ENCODE data around the gene DISP2.

DISP2 gene

GRCh38 chr15:40427188-40427587 is 69.2 kb downstream of the DISP2 start:
- ChIA-PET CTCF (no interaction called here), POLR2A (no interaction called here)
- no peak for DNase-seq (ENCODE audit: extremely low spot score)
- TF ChIP-seq NFRKB (IDR thresholded peaks at IDR 0.05) (no peak), ARNT (IDR thresholded peaks at IDR 0.05) (no peak), ZNF384 (IDR thresholded peaks at IDR 0.05) (no peak)

DNA sequence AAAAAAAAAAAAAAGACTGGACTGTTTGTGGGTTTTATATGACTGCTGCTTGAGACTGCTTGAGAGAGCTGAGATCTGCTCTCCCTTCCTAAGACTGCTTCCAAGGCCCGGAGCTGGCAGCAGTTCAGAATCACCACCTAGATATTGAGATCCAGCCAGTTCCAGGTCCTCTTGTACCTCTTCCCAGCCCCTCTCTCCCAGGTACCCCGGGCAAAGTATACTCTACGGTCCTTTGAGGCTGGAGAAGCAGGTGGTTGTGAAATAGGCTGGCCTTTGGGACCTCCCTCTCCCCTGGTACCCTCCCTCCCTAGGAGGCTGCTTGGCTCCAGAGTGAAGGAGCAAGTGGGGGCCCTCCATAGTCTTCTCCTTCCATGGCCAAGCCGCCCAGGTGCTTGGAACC is 70.2 kb downstream of the DISP2 start:
- ChIA-PET CTCF (no interaction called here), POLR2A (no interaction called here)
- no peak for DNase-seq (ENCODE audit: extremely low spot score)
- TF ChIP-seq, protein P1, sequence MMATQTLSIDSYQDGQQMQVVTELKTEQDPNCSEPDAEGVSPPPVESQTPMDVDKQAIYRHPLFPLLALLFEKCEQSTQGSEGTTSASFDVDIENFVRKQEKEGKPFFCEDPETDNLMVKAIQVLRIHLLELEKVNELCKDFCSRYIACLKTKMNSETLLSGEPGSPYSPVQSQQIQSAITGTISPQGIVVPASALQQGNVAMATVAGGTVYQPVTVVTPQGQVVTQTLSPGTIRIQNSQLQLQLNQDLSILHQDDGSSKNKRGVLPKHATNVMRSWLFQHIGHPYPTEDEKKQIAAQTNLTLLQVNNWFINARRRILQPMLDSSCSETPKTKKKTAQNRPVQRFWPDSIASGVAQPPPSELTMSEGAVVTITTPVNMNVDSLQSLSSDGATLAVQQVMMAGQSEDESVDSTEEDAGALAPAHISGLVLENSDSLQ (IDR thresholded peaks at IDR 0.05), result no peak
- TF ChIP-seq CTBP1 (IDR thresholded peaks at IDR 0.05; ENCODE audit: borderline replicate concordance) (no peak), ARNT (IDR thresholded peaks at IDR 0.05) (no peak), FOXK2 (IDR thresholded peaks at IDR 0.05) (no peak), ZNF384 (IDR thresholded peaks at IDR 0.05) (no peak), LEF1 (IDR thresholded peaks at IDR 0.05; ENCODE audit: borderline replicate concordance) (no peak), ELF4 (IDR thresholded peaks at IDR 0.05) (no peak), NFRKB (IDR thresholded peaks at IDR 0.05) (no peak), BHLHE40 (IDR thresholded peaks at IDR 0.05; ENCODE audit: borderline replicate concordance) (no peak), SP1 (IDR thresholded peaks at IDR 0.05) (no peak), FOXA1 (IDR thresholded peaks at IDR 0.05) (no peak), L3MBTL2 (conservative IDR thresholded peaks at IDR 0.05) (no peak)
